Testis (tissue), 3 donors: ENCODE results near the gene KRTAP1-5. TPM values are rescaled to one million over a fixed set of nuclear protein-coding genes. Genes with fewer than 3 reads are reported as not detected.
"Not testable (repeated sequence)": the region's sequence is repeated elsewhere in the genome, so short reads cannot be mapped to it uniquely, and the experiment has no call there.

Experiments used
- DNase-seq: peaks from one replicate; pipeline ENCODE4 v3.0.0-alpha.2; 2019
- H3K27ac ChIP-seq, 2 donors: fragments of 200-600 bp; sonication (generic); one replicate each; pipeline ENCODE4 v1.5.1; 2019
- H3K27me3 ChIP-seq: fragments of 200-600 bp; sonication (generic); one replicate; pipeline ENCODE4 v1.5.1; 2019
- H3K36me3 ChIP-seq: fragments of 200-600 bp; sonication (generic); one replicate; pipeline ENCODE4 v1.5.1; 2017; ENCODE audit warnings: low read depth; ENCODE audit errors: missing control alignments
- H3K4me1 ChIP-seq: fragments of 200-600 bp; sonication (generic); one replicate; pipeline ENCODE4 v1.5.1; 2019
- H3K4me3 ChIP-seq, 2 donors: fragments of 200-600 bp; sonication (generic); one replicate each; pipeline ENCODE4 v1.5.1; 2017 to 2019
- H3K9me3 ChIP-seq: fragments of 200-600 bp; sonication (generic); one replicate; pipeline ENCODE4 v1.5.1; 2017
- CTCF ChIP-seq, 3 experiments: fragments of 450-650 bp in 2 of 3; fragments of 200-600 bp in 1 of 3; sonication (generic) in 1 of 3; IDR thresholded peaks; one replicate each; pipeline ENCODE4 v1.5.1; 2016 to 2019; ENCODE audit warnings: antibody characterized with exemption in 3 of 3, mild to moderate bottlenecking in 2 of 3, moderate library complexity in 1 of 3
- POLR2A ChIP-seq: fragments of 450-650 bp; IDR thresholded peaks from one replicate; pipeline ENCODE4 v1.6.1; 2017; ENCODE audit warnings: antibody characterized with exemption, mild to moderate bottlenecking, moderate library complexity
- WGBS, 2 donors: methylation state at CpG; one replicate each; pipeline ENCODE4 v1.1.5; 2018; 5-methylcytosine and 5-hydroxymethylcytosine counted together
- intact Hi-C: fragments of 100-400 bp; cut with DNase I; formaldehyde crosslinking; loops from one replicate; pipeline ENCODE4 v1.15.1; 2023; ENCODE audit warnings: low total_unique reads
- polyA plus RNA-seq: library from polyadenylated mRNA; stranded (reverse); fragments of 350-450 nt; fragmentation: Illumina TruSeq; extraction: RNeasy Lipid Tissue Mini Kit (QIAGEN cat#74804); gene quantifications from one replicate; pipeline ENCODE4 v1.2.3, GENCODE V29; 2014; ENCODE audit warnings: low read depth, low replicate concordance; ENCODE audit not compliant: insufficient read depth
- total RNA-seq, 2 donors: library from RNA; depleted of rRNA; stranded (reverse); fragments of >200 nt; gene quantifications; one replicate each; pipeline ENCODE4 v1.2.3, GENCODE V29; 2016

Gene KRTAP1-5
- total and polyA plus RNA-seq, 3 donors from 2014 or later: not detected

DNA sequence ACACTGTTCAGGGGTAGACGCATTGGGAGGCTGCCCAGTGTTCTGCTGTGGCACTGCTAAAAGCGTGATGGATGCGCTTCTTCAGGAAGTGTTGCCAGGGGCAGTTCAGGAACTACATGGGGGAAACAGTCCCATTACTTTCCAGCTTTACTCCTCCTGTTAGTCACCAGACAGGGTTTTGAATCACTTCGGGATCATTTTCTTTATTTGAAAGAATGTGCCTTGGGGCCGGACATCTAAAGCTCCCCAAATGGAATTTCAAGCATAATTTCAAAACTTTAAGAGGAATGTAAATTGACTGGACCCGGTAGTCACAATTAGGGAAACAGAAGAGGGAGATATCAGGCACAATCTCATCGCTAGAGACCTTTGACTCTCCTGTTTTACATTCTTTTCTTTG is 21.4 kb upstream of the KRTAP1-5 start:
- no peaks in the 10 kb centered on the region for H3K4me1 ChIP-seq
- TF ChIP-seq POLR2A (no peak), CTCF (IDR thresholded peaks at IDR 0.05) (no peak)
- H3K27me3 ChIP-seq: no peaks in the 10 kb centered on the region
- H3K27ac ChIP-seq: no peak overlapping the region
- DNase-seq: no peak
- H3K9me3 ChIP-seq: no peaks in the 10 kb centered on the region
- WGBS, 2 donors: 60 to 66% methylated on average over 7 of the region's 7 CpGs
- no peaks in the 10 kb centered on the region for H3K36me3 ChIP-seq
- no peak overlapping the region for H3K4me3 ChIP-seq
- intact Hi-C loops: no loop called here

DNA sequence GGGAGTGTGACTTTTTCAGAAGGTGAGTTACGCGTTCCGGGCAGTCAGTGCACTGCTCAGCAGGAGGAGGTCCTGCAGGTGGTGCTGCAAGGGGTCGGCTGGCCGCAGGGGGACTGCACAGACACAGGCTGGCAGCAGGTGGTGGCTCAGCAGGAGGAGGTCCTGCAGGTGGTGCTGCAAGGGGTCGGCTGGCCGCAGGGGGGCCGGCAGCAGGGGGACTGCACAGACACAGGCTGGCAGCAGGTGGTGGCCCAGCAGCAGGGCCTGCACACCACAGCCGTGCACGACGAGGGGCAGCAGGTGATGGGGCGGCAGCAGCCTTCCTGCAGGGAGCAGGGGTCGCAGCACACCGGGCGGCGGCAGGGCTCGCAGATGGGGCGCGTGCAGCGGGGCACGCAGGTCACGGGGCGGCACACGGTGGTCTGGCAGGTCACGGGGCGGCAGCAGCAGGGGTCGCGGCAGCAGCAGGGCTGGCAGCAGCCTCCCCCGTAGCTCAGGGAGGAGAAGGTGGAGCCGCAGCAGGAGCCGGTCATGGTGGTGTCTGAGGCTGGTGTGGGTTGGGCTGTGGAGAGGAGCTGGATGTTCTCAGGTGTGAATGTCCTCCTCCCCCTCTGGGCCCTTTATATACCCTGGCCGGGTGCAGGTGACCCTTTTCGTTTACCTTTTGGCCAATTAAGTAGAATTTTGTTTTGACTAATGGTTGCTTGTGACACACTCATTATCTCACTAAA is 19.9 kb upstream of the KRTAP1-5 start, which contains the start of gene KRTAP2-1:
Gene KRTAP2-1, minus strand, starts transcription at position 582 of the 731 bp plus-strand sequence. Its CDS starts 49 bp downstream, at position 533.
- H3K36me3 ChIP-seq, H3K27me3 ChIP-seq, DNase-seq, H3K9me3 ChIP-seq, H3K27ac ChIP-seq, H3K4me1 ChIP-seq, intact Hi-C loops, H3K4me3 ChIP-seq: not testable (repeated sequence)
- 41 to 63% methylated on average over 7 to 11 of the region's 33 CpGs for WGBS, 2 donors

GRCh38 chr17:41042953-41043352 is 15.9 kb upstream of the KRTAP1-5 start:
- no peaks in the 10 kb centered on the region for H3K9me3 ChIP-seq
- no peaks in the 10 kb centered on the region for H3K4me1 ChIP-seq
- no peak for TF ChIP-seq POLR2A
- no peaks in the 10 kb centered on the region for H3K36me3 ChIP-seq
- no peak overlapping the region for H3K4me3 ChIP-seq
- DNase-seq: no peak
- H3K27ac ChIP-seq: no peak overlapping the region
- no peaks in the 10 kb centered on the region for H3K27me3 ChIP-seq
- intact Hi-C loops: no loop called here
- 100% methylated on average over 1 of the region's 1 CpG for WGBS, 2 donors

DNA sequence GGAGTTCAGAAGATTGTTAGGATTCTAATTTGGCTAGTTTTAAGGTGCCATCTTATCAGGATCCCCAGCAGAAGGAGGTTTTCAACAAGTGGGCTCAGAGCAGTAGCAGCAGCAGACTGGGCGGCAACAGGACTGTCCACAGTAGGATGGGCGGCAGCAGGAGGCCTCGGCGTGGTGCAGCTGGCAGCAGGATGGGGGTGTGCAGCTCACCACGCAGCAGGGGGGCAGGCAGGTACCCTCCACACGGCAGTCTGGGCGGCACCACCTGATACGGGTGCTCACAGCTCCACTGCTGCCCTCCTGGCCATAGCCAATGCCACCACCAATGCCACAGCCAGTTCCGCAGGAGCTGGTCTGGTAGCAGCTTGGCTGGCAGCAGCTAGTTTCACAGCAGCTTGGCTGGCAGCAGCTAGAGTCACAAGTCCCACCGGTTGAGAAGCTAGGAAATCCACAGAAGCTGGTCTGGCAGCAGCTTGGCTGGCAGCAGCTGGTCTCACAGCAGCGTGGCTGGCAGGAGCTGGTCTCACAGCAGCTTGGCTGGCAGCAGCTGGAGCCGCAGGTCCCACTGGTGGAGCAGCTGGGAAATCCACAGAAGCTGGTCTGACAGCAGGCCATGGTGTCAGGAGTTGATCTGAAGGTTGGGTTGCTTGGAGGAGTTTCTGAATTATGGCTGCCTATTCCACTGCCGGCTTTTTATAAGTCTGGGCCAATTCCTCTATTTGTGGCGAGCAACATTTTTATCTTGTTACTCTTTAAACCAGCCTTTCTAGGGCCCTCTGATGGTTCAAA is 14.0 kb upstream of the KRTAP1-5 start, which contains the start of gene KRTAP1-1:
Gene KRTAP1-1, minus strand, starts transcription at position 668 of the 789 bp plus-strand sequence. Its CDS starts 53 bp downstream, at position 615.
- H3K27me3 ChIP-seq, H3K27ac ChIP-seq, H3K4me3 ChIP-seq, DNase-seq, H3K4me1 ChIP-seq, intact Hi-C loops, H3K9me3 ChIP-seq, H3K36me3 ChIP-seq: not testable (repeated sequence)
- WGBS, 2 donors: 63 to 85% methylated on average over 2 to 11 of the region's 14 CpGs

DNA sequence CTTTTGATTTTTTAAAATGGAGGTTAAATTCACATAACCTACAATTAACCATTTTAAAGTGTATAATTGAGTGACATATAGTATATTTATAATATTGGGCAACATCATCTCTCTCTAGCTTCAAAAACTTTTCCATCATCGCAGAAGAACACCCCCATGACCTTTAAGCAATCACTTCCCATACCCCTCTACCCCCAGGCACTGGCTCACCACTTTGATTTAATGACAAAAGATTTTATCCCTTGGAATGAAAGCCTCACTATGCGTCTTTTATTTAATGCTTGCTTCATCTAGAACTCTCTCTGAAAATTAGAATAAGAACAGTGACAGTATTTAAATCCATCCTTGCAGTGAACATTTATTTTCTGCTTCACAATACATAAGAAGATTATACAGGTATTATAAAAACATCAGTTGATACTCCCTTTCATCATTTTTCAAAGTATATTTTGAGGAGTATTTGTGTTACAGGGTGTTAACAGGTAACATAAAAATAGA is 10.9 kb upstream of the KRTAP1-5 start:
- DNase-seq: no peak
- intact Hi-C loops: no loop called here
- no peak for TF ChIP-seq POLR2A
- TF ChIP-seq CTCF (IDR thresholded peaks at IDR 0.05): no peak
- no peaks in the 10 kb centered on the region for H3K9me3 ChIP-seq
- H3K4me1 ChIP-seq: no peaks in the 10 kb centered on the region
- H3K4me3 ChIP-seq: no peak overlapping the region
- H3K27me3 ChIP-seq: no peaks in the 10 kb centered on the region
- H3K27ac ChIP-seq: no peak overlapping the region
- H3K36me3 ChIP-seq: no peaks in the 10 kb centered on the region
- WGBS, 2 donors: 90 to 93% methylated on average over 2 of the region's 2 CpGs

GRCh38 chr17:41034346-41034935 is 7.4 kb upstream of the KRTAP1-5 start, which contains the start of gene KRTAP1-3:
TSS of gene KRTAP1-3 (minus strand) at chr17:41034874. CDS start at chr17:41034821, 53 bp downstream.
- H3K9me3 ChIP-seq, H3K27me3 ChIP-seq, DNase-seq, H3K27ac ChIP-seq, H3K4me1 ChIP-seq, intact Hi-C loops, H3K4me3 ChIP-seq, H3K36me3 ChIP-seq: not testable (repeated sequence)
- WGBS, 2 donors: 77 to 94% methylated on average over 3 to 6 of the region's 10 CpGs
